ENCODE results near the gene SSH3.

SSH3 gene

GRCh38 chr11:67332081-67332691 lies 28.9 kb downstream of the SSH3 start:
- in situ Hi-C loops (cut with MboI; ENCODE audit: low sequenced_read_pairs, unreplicated experiment), result no loop called here

GRCh38 chr11:67337257-67337656 lies 33.9 kb downstream of the SSH3 start:
- in situ Hi-C loops (cut with MboI; ENCODE audit: low sequenced_read_pairs, unreplicated experiment), result no loop called here
- no peak for DNase-seq (ENCODE audit: low spot score)
- no peak for TF ChIP-seq CTCF (IDR thresholded peaks at IDR 0.05; ENCODE audit: borderline replicate concordance, control extremely low read depth, extremely low read depth, insufficient read depth, missing control alignments)

More at GRCh38 chr11:67332081-67332691, 28.9 kb downstream of the SSH3 start:
- no peak for TF ChIP-seq CTCF (IDR thresholded peaks at IDR 0.05; ENCODE audit: borderline replicate concordance, control extremely low read depth, extremely low read depth, insufficient read depth, missing control alignments)
- no peak for DNase-seq (ENCODE audit: low spot score)

- in situ Hi-C loops (cut with MboI; ENCODE audit: low sequenced_read_pairs, unreplicated experiment), result no loop called here
- DNase-seq (ENCODE audit: low spot score), result no peak
- TF ChIP-seq CTCF (IDR thresholded peaks at IDR 0.05; ENCODE audit: borderline replicate concordance, control extremely low read depth, extremely low read depth, insufficient read depth, missing control alignments), result no peak
Observed at GRCh38 chr11:67344264-67344663, 40.9 kb downstream of the SSH3 start.

- no peak for DNase-seq (ENCODE audit: low spot score)
- in situ Hi-C loops (cut with MboI; ENCODE audit: low sequenced_read_pairs, unreplicated experiment), result no loop called here
Observed at GRCh38 chr11:67345247-67345919, 42.1 kb downstream of the SSH3 start.

GRCh38 chr11:67345920-67346819 lies 42.8 kb downstream of the SSH3 start:
- DNase-seq (ENCODE audit: low spot score), result no peak
- in situ Hi-C loops (cut with MboI; ENCODE audit: low sequenced_read_pairs, unreplicated experiment), result no loop called here
- peak; percentile 59 for TF ChIP-seq CTCF (IDR thresholded peaks at IDR 0.05; ENCODE audit: borderline replicate concordance, control extremely low read depth, extremely low read depth, insufficient read depth, missing control alignments)

More at GRCh38 chr11:67345247-67345919, 42.1 kb downstream of the SSH3 start:
- no peak for TF ChIP-seq CTCF (IDR thresholded peaks at IDR 0.05; ENCODE audit: borderline replicate concordance, control extremely low read depth, extremely low read depth, insufficient read depth, missing control alignments)

- no peak for DNase-seq (ENCODE audit: low spot score)
- in situ Hi-C loops (cut with MboI; ENCODE audit: low sequenced_read_pairs, unreplicated experiment), result no loop called here
Observed at GRCh38 chr11:67347964-67348749, 44.8 kb downstream of the SSH3 start.

More at GRCh38 chr11:67347964-67348749, 44.8 kb downstream of the SSH3 start:
- TF ChIP-seq CTCF (IDR thresholded peaks at IDR 0.05; ENCODE audit: borderline replicate concordance, control extremely low read depth, extremely low read depth, insufficient read depth, missing control alignments), result no peak

All from GM13976 (cell line).